LNCaP clone FGC (cell line): ENCODE data around the gene MBTPS1.
A peak's percentile ranks its signal among the peaks of the same experiment; 100 is the strongest.

Experiments used
- DNase-seq: peaks from one replicate; pipeline ENCODE4 v3.0.0-alpha.2; 2011; ENCODE audit warnings: low read depth
- H3K4me3 ChIP-seq: 2 replicates; pipeline ENCODE4 v1.5.1; 2011; ENCODE audit warnings: mild to moderate bottlenecking, low read depth, low read length, control low read depth
- TF ChIP-seq, protein P1 (sequence below): IDR thresholded peaks from 2 replicates; pipeline ENCODE4 v1.5.1; 2012; ENCODE audit warnings: mild to moderate bottlenecking; ENCODE audit not compliant: control insufficient read depth, insufficient read depth; ENCODE audit errors: extremely low read depth

MBTPS1 gene

DNA sequence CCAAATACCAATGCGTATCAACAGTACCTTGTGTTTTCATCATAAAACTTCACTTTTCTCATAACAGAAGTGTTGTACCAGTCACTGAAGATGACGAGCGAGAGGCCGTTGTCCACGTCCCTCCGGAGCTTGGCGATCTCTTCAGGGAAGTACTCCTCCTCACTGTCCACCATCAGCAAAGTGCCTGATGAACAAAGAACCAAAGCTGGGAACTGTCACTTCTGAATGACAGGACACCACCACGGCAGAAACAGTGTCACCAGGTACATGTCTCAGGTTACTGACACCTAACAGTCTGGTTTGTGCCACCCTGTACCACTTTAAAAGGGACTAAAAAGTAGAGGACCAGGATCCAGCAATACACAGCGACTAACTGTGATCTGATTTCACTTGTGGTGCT lies 49.1 kb downstream of the MBTPS1 start:
- H3K4me3 ChIP-seq: no peak overlapping the region
- TF ChIP-seq, protein P1, sequence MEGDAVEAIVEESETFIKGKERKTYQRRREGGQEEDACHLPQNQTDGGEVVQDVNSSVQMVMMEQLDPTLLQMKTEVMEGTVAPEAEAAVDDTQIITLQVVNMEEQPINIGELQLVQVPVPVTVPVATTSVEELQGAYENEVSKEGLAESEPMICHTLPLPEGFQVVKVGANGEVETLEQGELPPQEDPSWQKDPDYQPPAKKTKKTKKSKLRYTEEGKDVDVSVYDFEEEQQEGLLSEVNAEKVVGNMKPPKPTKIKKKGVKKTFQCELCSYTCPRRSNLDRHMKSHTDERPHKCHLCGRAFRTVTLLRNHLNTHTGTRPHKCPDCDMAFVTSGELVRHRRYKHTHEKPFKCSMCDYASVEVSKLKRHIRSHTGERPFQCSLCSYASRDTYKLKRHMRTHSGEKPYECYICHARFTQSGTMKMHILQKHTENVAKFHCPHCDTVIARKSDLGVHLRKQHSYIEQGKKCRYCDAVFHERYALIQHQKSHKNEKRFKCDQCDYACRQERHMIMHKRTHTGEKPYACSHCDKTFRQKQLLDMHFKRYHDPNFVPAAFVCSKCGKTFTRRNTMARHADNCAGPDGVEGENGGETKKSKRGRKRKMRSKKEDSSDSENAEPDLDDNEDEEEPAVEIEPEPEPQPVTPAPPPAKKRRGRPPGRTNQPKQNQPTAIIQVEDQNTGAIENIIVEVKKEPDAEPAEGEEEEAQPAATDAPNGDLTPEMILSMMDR: no peak
- no peak for DNase-seq

DNA sequence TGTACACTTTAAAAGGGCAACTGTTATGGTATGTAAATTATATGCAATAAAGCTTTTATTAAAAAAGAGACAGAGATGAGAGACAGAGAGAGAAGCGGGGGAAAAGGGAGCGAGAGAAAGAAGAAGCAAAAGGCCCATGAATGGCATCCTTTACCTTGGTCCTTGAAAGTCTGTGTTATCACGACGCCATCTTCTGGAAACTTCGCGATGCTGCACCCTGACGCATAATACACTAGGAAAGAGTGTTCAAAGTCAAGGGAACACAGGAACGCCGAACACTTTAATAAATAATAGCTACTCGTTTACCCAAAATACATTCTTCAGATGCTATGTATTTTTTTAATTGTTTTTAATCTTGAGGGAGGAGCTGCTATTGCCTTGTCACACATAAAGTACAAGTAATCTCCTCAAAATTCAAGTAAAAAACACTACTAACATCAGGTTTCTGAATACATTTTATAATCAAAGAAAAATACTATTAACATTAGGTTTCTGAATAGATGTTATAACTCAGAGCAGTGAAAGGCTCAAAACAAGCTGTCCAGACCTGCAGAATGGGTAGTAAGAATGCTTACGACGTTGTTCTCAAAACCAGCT lies 51.1 kb downstream of the MBTPS1 start:
- H3K4me3 ChIP-seq: no peak overlapping the region
- TF ChIP-seq, protein P1: peak; percentile 82
- no peak for DNase-seq

DNA sequence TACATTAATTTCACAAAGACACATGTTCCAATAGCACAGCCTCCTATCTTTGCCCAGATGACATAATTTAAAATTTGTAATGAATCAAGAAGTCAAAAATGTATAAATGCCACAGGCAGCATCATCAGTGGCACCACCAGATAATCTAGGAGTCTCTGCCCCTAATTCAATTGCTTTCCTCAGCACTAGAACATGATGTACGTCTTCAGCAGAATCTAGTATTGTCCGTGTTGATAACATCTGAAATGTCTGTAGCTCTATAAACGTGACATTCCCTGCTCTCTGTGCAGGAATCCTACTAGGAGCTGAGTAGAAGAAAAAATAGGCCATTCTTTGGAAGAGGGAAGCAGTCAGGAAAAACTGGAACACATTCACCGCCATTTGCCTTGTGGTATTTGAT lies 52.8 kb downstream of the MBTPS1 start:
- TF ChIP-seq, protein P1: no peak
- H3K4me3 ChIP-seq: no peak overlapping the region

DNA sequence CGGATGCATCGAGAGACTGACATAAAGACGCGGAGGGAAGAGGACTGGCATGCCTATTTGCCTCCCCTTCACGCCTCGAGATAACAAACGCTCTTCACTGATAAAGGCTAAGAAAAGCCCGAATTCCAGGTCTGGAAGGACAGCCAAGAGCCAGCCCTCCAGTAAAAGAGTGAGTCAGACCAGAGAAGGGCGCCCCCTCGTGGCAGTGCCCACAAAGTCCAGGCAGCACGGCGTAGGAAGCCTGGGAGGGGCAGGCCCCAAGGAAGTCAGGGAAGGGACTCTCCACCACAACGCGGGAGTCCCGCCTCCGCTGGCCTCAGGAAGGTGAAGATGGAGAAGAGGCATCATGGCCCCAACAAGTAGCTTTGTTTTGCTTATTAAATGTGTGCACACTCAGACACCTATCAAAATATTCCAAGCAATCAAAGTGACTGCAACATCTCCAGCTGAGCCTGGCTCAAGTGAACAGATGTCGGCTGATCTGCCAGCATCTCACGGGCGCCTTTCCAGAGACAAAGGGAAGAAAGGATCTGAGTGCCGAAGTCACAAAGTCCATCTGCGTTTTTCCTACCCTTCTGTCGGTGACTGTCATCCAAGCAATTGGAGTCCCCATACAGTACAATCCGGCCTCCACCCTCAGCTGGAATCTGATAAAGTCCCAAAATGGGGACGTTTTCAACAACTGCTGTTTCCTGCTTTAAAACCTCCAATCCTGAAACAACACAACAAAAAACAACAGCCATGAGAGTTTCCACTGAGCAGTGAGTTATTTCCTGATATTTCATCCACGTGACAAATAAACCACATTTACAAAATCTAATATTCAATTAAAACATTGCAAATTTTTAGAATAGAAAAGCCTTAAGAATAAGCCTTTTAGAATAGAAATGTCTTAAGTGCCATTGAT lies 53.8 kb downstream of the MBTPS1 start:
- no peak for DNase-seq
- no peak overlapping the region for H3K4me3 ChIP-seq
- TF ChIP-seq, protein P1: peak; percentile 85

More for the DNA sequence above, 52.8 kb downstream of the MBTPS1 start:
- DNase-seq: no peak

DNA sequence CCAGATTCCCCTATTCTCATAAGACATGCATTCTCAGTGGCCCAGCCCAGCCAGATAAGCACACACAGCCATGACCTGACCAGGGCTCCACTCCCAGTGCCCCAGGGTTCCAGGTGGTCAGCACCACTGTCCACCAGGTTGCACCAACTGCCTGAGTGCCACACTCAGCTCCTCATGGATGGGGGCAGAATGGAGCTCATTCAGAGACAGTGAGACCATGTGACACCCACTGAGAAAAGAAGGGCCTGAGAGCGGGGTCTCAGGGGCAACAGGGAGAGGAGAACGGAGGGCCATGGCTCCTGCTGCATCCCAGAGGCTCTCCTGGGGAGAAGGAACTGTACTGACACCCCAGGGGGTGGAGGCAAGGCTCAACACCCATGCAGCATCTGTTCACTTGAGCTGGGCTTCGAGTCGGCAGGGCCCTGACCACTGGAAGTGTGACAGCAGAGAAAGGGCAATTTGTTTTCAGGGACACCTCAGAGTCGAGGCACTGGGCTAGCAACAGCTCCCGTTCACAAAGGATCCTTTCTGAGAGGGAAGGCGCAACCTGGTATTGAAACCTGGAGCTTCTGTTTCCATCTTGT lies 55.4 kb downstream of the MBTPS1 start:
- H3K4me3 ChIP-seq: no peak overlapping the region
- TF ChIP-seq, protein P1: no peak
- no peak for DNase-seq

DNA sequence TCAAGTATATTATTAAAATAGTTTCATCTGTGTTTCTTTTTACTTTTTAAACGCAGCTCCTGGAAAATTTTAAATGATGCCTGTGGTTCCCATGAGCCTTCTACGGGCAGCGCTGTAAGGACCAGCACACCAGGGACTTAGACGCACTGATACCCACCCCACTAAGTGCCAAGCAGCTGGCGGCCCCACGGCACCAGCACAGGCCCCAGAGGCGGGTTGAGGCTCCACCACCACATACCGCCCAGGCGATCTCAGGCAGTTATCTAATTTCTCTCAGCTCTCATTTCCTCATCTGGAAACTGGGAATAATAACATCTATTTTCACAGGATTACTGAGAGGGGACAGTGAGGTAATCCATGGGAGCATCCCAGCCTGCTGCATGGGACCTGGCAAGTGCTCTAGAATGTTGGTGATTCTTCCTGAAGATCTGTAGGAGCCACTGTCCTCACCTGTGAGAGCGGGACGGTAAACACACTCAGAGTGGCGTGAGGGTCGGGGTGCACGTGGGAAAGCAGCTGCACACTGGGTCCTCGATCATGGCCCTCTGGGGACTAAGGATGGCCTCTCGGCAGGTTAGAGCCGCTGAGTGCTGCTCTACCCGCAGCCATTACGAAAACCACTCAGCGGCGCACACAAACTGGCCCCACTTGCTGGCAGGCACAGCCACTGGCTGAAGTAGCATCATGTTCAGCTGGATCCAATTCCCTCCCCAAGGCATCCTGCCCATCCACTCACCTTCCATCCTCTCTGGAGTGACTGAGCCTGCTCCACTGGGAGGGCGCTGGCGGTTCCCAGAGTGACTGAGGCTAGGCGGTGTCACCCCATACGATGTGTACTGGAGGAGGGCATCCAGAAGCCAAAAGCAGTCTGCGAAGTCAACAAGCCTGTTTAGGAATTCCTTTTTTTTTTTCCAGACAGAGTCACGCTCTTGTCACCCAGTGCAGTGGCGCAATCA lies 56.5 kb downstream of the MBTPS1 start:
- no peak for DNase-seq
- TF ChIP-seq, protein P1: no peak
- no peak overlapping the region for H3K4me3 ChIP-seq
